Hindlimb muscle (tissue), 1 donor: ENCODE measurements around the gene UNC13B. TPM values are rescaled to one million over a fixed set of nuclear protein-coding genes. Genes with fewer than 3 reads are reported as not detected.

ENCODE experiments used
- DNase-seq: peaks from one replicate; pipeline ENCODE4 v3.0.0-alpha.2; 2013
- polyA plus RNA-seq: library from polyadenylated mRNA; unstranded; fragments of 120-200 nt; gene quantifications from one replicate; pipeline ENCODE4 v1.2.1, GENCODE V29; 2013; ENCODE audit not compliant: insufficient read length

Gene UNC13B
- polyA plus RNA-seq, 1 donor = 24.1 TPM

DNA sequence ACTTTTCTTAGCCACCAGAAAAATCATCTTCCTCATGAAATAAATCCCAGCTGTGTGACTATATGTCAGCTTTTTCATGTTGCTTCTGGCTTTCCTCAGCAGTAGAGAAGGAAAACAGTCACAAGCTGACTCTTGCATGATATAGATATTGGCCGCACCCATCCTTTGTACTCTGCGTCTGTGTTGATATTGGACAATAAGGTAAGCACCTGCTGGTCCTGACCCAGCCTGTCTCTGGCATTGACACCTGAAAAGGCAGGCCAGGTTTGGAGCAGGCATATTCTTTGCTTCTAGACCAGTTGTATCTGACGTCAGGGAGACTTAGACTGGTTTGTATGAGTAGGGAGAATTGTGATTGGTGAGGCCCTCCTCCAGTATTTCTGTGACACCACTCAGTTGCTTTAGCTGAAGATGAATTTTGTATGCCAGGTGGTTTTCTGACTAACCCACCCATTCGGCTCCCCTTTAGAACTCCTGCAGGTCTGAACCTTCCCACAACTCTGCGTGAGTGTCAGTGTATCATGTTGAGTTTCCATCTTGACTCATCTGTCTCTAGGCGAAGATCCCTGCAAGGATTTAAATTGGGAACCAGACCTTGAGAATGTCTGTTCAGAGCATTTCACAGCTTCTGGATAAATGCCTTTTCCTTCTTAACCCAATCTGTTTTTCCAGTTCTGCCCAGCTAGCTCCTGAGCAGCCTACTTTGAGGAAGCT, 176.9 kb downstream of the UNC13B start:
- DNase-seq = no peak

DNA sequence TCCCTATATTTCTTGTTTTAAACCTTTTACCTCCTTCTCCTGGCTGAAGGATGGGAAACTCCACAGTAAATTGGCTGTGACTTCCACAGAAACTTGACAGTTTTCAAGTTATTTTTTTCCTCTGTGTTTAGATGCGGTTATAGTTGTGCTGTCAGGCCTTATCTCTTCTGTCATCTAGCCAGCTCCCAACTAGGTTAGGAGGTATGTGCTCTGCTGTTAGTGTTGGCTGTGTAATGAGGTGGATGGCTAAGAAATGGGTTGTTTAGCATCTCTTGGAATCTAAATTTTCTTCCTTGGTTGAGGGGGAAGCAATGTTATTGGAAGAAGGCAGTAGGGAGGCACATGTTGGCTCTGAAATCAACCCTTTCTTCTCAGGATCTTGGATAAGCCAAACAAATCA, 178.2 kb downstream of the UNC13B start:
- no peak for DNase-seq

DNA sequence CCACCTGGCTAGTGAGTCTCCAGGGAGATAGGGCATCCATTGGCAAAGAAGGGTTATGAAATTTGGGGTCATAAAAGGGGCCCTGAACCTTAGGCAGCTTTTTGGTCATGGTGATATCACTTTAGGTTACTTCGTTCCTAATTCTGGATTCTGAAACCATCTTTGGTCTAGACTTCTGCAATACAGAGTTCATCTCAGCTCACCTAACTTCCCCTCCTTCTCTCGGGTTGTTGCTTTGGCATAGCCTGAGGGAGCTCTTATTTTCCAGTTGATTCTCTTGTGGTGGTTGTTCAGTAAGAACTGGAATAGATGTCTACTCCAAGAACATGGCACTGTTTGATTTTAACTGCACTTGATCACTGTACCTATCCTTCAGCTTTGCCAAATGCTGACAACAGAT, 179.2 kb downstream of the UNC13B start:
- no peak for DNase-seq

DNA sequence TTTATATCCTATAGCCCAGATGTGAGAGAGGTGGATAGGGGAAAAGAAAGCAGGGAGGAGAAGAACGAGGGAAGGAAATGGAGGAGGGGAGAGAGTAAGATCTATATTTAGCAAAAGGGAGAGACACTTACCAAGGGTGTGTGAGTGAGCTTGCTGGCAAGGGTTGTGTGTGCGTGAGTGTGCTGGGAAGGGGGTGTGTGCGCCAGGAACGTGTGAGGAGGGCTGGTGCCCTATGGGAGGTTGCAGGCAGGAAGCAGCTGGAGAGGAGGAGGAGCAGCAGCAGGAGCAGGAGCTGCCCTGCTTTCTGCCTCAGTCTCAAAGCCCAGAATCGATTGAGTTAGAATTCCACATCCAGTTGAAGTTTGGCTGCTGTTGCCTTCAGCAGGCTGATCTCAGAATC, 179.8 kb downstream of the UNC13B start:
- peak; percentile 45 for DNase-seq

DNA sequence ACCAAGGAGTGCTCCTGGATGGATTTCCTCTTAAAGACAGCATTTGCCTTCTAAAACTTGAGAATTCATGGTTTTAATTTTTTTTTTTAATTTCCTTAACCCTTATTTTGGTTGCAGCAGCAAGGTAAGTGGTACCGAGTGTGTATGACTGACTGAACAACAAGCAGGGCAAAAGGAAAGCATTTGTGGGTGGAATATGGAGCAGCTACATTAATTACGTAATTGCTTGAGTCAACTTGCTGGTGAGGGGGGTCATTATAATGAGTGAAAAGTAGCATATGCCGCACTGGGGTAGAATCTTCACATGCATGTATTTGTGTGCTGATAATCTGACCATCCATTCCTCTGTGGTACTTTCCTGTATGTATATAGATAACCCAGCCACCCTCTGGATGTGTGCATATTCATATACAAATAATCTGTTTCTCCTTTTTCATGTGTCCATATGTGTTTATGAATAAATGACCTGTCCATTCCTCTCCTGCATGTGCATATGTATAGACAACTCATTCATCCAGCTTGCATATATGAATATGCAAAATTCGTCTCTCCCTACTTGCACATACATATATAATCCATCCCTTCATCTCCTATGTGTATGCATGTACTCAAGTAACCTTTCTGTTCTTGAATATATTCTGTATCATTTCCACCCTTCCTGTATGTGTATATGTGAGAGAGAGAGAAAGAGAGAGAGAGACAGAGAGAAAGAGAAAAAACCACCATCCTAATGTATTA, 180.6 kb downstream of the UNC13B start:
- no peak for DNase-seq

DNA sequence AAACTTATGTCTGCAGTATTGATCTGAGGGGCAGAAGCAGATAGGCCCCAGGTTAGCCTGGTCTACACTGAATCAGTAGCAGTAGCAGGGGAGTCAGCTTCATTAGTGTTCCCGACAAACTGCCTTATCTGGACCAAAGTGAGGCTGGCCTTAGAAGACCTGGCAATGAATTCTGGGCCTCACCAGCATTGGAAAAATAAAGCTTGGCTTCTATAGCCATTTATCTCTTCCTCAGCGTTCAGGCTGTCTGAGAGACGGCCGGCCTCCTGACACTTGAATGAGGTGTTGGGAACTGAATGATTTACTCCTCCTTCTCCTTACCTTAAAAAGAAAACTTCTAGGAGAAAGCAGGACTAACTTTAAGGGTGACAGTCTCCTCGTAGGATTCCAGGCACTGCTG, 186.3 kb downstream of the UNC13B start:
- no peak for DNase-seq

DNA sequence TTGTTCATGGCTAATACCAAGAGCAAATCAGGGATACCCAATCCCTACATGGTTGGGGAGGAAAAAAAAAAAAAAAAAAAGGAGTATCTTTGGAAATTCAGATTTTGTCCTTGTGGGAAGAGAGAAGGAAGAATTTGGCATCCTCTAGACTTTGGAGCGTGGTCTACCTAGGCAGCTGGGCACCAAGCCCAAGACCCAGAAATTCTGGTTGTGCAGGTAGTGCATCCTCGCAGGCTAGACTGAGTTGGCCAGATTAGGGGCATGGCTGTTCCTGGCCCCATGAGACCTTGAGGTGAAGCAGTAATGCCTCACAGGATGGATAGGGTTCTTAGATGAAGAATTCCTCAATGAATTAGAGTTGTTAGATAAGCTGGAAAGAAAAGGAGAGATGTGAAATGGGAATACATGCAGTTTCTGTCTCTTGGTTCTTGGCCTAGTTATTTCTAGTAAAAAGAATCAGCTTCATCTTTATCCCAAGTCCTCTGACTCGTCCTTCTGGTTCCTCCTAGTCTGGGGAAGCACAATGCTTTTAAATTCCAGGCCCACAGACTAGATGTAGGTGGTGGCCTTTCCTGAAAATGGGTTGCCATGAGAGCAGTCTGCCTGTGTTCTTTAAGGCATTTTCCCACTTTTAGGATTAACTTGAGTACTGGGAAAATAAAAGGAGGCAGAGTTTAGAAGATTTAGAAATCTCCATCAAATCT, 187.6 kb downstream of the UNC13B start:
- DNase-seq = no peak

DNA sequence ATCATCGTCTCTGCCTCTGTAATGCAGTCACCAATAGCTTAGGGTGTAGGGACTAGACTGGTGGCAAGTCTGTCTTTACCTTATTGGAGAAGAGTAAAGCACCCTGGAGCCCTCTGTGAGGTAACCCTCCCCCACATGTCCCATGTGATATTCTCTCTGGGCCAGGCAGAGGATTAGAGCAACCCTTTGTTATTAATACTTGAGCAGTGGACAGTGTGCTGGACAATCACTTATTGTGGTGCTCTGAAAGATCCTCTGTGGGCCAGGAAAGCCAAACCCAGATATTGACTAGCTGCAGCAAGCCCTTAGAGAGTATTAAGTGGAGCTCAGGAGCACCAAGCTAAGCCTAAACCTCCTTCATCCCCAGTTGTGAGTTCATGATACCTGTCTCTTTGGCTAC, 188.4 kb downstream of the UNC13B start:
- no peak for DNase-seq

DNA sequence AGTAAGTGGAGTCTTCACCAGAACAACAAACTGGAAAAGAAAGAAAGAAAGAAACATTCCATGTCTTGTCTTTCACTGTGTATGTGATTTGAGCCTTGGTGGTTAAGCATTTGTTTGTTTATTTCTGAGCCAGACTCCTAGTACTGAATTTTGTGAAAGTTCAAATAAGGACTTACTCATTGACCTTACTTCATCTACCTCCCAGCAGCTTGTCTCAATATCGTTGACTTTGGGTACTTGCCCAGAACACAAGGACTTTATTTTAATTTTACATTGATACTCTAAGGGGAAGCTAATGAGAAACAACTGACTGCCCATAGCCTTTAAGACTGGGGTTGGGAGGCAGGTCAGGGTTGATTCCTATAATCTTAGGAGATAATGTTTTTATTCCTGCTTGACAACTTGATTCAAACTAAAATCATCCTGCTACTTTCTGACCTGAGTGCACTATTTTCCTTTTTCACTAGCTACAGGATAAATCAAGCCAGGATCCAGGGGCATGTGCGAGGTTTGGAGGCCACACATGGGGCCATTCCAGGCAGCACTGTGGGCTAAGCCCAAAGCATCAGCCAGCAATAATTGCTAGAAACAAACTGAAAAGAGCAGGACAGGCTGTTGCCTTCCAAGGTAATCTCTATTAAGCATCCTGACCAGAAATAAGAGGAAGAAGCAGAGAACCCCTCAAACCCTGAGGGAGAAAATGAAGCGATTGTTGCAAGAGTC, 189.2 kb downstream of the UNC13B start:
- DNase-seq = no peak

DNA sequence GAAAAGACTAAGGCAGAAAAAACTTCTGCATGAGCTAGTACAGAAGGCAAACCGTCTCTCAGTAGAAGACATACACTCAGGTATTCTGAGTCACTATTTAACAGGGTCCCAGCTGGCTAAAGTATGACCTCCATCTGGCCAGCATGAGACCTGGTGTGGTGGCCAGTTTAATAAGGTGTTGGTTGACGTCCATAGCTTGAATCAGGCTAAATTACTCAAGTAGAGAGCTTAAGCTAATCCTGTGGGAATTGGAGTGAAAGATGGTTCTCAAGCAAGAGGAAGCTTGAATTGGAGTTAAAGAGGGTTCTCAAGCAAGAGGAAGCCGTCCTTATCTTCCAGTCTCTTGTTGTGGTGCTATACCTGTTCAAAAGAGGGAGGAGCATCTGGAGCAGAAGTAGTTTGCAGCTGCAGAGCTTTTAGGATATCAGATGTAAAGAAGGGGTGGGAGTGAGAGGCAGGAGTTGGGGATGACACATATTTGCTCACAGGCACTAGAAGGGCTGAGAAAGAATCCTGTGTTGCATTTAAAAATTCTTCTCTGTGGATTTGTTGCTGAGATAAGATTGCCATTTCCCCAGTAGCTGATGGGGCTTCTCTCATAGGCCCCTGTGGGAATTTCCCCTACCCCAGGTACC, 192.0 kb downstream of the UNC13B start:
- no peak for DNase-seq

DNA sequence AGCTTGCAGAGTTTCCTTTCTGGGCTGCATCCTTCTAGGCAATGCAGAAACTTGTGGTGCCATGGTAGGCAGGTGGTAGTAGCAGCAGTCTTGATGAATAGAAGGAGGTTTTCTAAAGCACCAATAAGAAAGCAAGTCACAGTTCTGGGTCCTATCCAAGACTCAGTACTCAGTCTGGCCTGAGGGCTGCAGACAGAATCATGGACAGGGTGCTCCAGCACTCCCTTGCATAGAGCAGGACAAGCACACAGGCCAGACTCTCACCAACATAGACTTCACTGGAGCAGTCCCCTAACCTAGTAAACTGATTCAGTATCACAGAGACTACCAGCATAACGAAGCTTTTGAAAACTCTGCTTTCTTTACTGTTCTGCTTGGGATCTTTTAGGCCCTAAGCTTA, 194.1 kb downstream of the UNC13B start:
- no peak for DNase-seq

DNA sequence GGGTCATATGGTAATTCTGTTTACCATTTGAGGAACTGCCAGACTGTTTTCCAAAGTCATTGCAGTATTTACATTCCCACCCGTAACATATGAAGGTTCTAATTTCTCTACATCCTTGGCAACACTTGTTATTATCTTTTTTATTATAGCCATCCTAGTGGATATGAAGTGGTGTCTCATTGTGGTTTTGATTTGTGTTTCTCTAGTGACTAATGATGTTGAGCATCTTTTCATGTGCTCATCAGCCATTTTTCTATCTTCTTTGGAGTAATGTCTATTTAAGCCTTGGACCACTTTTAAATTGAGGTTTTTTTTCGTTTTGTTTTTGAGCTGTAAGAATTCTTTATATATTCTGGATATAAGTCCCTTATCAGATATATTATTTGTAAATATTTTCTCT, 195.3 kb downstream of the UNC13B start:
- no peak for DNase-seq

DNA sequence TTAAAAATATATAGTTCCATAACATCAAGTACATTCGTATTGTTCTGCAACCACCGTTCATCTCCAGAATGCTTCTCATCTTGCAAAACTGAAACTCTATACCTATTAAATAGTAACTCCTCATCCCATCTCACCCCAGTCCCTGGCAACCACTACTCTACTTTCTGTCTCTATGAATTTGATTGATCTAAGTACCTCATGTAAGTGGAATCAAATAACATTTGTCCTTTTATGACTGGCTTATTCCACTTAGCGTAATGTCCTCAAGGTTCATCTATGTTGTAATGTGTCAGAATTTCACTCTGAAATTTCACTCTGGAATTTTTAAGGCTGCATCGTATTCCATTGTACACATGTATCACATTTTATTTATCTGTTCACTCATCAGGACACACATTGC, 196.0 kb downstream of the UNC13B start:
- DNase-seq = no peak

DNA sequence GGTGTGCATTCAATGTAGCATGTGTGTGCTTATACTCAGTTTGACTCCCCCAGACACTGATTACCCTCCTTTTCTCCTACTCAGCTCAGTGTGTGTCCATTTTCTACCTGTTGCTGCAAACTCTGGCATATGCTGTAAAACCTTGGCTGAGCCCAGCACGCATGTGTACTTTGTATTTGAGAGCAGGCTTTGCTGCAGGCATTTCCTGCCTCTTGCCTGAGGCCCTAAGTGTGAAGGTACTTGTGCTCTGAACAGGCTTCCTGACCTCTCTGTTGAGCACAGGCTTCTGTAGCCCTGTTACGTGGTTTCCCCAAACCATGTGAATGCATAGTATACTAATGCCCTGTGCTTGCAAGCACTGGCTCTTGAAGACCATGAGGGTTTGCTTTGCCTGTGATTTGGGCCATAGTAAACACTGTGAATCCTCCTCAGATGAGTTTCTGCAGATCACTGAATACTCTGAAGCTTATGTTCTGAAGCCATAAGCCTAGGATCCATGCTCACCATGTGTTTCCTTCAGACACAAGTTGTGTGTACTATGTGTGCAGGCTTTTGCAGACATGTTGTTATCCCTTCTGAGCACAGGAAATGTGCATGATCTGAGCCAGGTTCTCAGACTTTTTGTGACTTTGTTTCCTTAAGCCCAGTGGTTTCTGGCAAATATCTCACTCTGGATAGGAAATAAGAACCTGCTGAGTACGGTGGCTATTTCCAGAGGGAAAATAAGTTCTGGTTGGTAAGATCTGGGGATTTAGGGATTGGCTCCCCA, 203.2 kb downstream of the UNC13B start:
- DNase-seq = no peak

DNA sequence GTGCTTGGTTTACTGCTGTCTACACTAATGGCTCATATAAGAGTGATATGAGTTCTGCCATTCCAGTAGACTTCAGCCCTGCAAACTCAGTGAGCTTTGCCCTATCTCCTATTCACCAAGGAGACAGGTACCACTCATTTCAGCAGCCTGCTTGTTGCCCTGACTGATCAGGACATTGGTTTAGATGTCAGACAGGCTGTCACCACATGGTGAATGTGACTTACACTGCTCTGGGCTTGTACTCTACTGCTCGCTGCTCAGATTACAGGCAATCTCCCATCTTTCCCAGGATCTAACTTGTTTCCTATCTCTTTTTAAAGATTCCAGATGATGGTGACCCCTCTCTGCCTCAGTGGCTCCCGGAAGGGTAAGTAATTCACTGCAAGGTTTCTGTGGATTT, 204.8 kb downstream of the UNC13B start:
- DNase-seq = no peak

DNA sequence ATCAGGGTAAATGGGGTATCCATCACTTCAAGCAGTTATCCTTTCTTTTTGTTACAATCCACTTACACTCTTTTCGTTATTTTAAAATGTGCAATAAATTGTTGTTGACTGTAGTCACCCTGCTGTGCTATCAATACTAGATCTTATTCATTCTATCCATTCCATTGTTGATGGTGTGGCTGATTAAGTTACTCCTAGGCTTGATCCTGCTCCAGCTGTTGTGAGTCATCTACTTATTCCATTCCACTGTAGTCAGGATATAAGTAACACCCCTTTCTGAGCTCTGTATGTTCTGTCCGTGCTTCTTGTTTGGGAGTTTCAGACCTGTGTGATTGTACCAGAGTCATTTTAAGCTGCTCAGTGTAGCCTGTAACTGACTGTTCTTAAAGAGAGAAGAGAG, 205.6 kb downstream of the UNC13B start:
- no peak for DNase-seq

DNA sequence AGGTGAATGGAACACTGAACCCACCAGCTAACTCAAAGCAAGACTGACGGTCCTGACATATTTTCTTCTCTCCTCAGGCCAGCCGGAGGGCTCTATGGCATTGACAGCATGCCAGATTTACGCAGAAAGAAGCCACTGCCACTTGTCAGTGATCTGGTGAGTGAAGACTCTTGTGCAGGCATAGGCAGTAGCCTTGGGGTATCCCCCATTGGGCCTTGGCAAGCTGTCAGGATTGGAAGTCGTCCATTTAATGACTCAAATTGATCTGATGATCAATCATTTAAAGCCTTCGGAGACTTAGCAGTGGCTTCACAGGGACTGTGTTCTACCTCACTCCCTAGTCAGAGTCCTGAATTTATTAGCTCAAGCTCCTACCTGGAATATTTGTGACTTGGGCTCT, 208.4 kb downstream of the UNC13B start:
- no peak for DNase-seq

DNA sequence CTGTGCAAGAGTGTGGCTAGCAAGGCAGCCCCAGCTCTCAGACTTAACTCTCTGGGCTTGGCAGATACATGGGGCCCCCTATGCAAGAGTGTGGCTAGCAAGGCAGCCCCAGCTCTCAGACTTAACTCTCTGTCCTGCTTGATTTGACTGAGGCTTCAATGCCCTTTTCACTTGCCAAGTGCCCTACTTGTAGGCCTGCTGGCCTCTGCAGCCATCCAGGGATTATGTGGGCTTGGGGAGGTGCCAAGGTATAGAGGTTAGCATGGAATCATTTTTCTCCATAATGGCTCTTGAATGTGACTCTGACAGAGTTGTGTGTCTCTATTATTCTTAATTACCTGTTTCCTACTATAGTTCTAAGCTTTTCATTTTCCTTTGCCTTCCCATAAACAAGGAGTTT, 212.6 kb downstream of the UNC13B start:
- DNase-seq = no peak

DNA sequence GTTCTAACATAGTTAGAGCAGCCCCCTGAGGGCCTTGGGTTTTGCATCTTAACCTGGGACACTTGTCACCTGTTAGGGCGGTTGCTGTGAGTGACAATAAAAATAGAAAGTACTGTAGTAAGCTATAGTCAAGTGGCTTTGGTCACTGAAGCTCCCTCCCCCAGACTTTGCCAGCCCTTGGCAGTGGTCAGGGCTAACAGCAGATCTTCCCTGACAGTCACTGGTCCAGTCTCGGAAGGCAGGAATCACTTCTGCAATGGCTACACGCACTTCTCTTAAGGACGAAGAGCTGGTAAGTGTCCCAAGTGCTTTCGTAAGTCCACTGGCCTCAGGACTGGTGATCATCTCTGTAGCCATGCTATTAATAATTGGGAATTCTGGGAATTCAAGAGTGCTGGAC, 213.1 kb downstream of the UNC13B start:
- DNase-seq = no peak

DNA sequence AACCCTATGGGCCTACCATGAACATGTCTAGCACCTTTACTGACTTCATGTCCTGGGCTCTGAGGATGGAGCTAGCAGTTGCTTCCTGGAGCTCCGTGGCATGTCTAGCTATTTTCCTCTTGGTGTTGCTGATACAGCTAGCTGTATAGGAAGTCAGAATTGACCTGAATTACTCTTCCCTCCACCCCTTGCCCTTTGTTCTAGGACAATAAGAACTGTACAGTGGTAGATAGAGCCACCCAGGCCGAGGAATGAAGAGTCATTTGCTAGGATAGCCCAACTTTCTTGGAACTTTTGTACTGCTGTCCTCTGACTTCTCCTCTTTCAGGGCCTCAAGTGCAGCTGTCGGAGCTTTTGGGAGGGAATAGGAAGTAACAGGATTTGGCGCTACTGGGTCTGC, 218.2 kb downstream of the UNC13B start:
- no peak for DNase-seq

DNA sequence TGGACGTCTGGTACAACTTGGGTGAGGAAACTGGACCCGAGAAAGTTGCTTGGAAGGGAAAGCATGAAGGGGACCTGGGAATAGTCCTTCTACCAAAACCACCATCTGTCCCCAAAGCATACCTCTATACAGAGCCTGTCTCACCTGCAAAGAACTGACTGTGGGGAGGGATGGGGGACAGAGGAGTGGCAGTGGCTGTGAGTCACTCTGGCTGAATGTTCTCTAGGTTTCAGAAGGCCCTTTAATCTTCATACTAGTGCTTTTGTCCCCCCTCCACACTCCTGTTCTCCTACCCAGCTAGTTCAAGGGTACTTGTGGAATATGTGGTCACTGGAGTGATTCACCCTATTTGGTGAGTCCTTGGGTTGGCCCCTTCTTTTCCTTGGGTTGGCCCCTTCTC, 218.8 kb downstream of the UNC13B start:
- no peak for DNase-seq

DNA sequence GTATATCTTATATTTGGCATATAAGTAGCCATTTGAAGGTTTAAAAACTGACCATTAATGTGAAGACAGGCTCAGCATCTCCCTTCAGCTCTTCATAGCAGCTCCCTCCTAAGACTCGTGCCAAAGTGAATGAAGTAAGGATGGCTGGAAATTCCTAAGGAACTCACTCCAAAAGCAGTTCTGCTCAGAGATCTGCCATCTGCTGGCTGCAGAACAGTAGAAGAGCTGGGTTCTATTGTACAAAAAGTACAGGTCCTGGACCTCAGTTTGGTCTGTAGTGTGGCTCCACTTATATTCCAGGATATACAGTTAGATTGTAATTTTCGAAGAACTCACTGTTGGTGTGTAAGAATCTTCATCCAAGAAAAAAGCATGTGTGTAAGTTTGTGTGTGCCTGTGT, 223.2 kb downstream of the UNC13B start:
- peak; percentile 27 for DNase-seq
